ENCODE data around the gene TNNT2. TPM values are rescaled to one million over a fixed set of nuclear protein-coding genes. Genes with fewer than 3 reads are reported as not detected.

TNNT2 gene
- total and polyA plus RNA-seq, 2 of the 4 experiments (the other 2 are of a cell fraction), result 0.18 to 1.2 TPM

DNA sequence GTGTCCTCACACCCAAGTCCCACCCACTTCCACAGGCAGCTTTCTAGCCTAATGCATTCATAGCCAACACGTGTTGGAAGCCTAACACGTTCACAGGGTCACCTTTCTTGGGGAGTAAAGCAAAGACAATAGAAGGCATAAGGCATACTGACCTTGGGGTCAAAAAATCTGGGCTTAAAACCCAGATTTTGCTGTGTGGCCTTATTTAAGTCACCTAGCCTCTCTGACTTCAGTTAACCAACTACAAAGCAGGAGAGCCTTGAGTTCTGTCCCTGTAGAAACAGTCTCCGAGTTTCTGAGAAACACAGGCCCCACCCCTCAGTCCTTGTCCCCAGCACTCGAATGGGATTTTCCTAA, 1.4 kb downstream of the TNNT2 start:
- no peak overlapping the region for H3K56ac ChIP-seq (ENCODE audit: extremely low read depth, insufficient read depth, low read length)
- no peak overlapping the region for H4K8ac ChIP-seq (ENCODE audit: low read depth in 2 of 2, low read length in 2 of 2)
- H2BK20ac ChIP-seq (ENCODE audit: low read depth, low read length), result no peak overlapping the region
- H3K4me2 ChIP-seq (ENCODE audit: low read depth, low read length), result no peak overlapping the region
- no peak overlapping the region for H3K4me3 ChIP-seq (ENCODE audit: insufficient read depth, low read depth, low read length)
- H2BK5ac ChIP-seq (ENCODE audit: low read depth, low read length, poor library complexity, severe bottlenecking), result no peak overlapping the region
- CTCF ChIA-PET, result interaction anchor here (0.9 to 1.3 kb wide), 4 partner anchors 9 to 33 kb away, joined by 3 read pairs; no protein-coding TSS in a partner anchor
- H4K5ac ChIP-seq (ENCODE audit: low read depth, low read length), result no peak overlapping the region
- H4K20me1 ChIP-seq (ENCODE audit: insufficient read depth, low read length), result no peaks in the 10 kb centered on the region
- no peak overlapping the region for H3K27ac ChIP-seq (ENCODE audit: insufficient read depth, low read length)
- no peak overlapping the region for H3K14ac ChIP-seq (replicated peaks; ENCODE audit: low read depth, low read length)
- no peaks in the 10 kb centered on the region; the same call in 1 of the 2 replicates for H3K9me3 ChIP-seq (ENCODE audit: control insufficient read depth, insufficient read depth, low read length)
- H3K18ac ChIP-seq (ENCODE audit: low read depth, low read length), result no peak overlapping the region; the same call in 1 of the 2 replicates
- TF ChIP-seq, protein P1, sequence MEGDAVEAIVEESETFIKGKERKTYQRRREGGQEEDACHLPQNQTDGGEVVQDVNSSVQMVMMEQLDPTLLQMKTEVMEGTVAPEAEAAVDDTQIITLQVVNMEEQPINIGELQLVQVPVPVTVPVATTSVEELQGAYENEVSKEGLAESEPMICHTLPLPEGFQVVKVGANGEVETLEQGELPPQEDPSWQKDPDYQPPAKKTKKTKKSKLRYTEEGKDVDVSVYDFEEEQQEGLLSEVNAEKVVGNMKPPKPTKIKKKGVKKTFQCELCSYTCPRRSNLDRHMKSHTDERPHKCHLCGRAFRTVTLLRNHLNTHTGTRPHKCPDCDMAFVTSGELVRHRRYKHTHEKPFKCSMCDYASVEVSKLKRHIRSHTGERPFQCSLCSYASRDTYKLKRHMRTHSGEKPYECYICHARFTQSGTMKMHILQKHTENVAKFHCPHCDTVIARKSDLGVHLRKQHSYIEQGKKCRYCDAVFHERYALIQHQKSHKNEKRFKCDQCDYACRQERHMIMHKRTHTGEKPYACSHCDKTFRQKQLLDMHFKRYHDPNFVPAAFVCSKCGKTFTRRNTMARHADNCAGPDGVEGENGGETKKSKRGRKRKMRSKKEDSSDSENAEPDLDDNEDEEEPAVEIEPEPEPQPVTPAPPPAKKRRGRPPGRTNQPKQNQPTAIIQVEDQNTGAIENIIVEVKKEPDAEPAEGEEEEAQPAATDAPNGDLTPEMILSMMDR (conservative IDR thresholded peaks at IDR 0.05; ENCODE audit: low read depth, low read length), result no peak
- H3K4me1 ChIP-seq (ENCODE audit: control insufficient read depth, insufficient read depth, low read length), result peaks cover 11% of the 10 kb centered on the region; the same call in 1 of the 2 replicates
- H2BK120ac ChIP-seq (ENCODE audit: low read depth, low read length), result no peak overlapping the region
- in situ Hi-C loops (cut with MboI; ENCODE audit: low sequenced_read_pairs) (no loop called here), dilution Hi-C loops (cut with HindIII; ENCODE audit: low sequenced_read_pairs, unreplicated experiment) (no loop called here), intact Hi-C loops (cut with micrococcal nuclease) (no loop called here)
- POLR2A ChIA-PET (ENCODE audit: unreplicated experiment), result no interaction called here
- H2AFZ ChIP-seq (replicated peaks; ENCODE audit: low read length, poor library complexity), result no peak overlapping the region
- H3K4ac ChIP-seq (ENCODE audit: low read depth, low read length), result no peak overlapping the region
- BruUV-seq (replicated peaks), result no TSS peak
- no peak for ATAC-seq (ENCODE audit: low read depth)
- no peak for DNase-seq
- no peak overlapping the region for H4K91ac ChIP-seq (ENCODE audit: insufficient read depth, low read depth, low read length)
- H2AK5ac ChIP-seq (ENCODE audit: low read depth, low read length), result no peak overlapping the region
- no peak overlapping the region for H3K23ac ChIP-seq (ENCODE audit: low read depth, low read length)
- H2AK9ac ChIP-seq (replicated peaks; ENCODE audit: low read depth, low read length, poor library complexity), result no peak overlapping the region
- H3K9ac ChIP-seq (ENCODE audit: low read depth, low read length), result no peak overlapping the region
- no peaks in the 10 kb centered on the region for H3K79me1 ChIP-seq (ENCODE audit: low read depth in 1 of 2, low read length in 2 of 2)
- no CpG with 5 or more reads among the region's 4 CpGs for WGBS, 2 experiments (ENCODE audit: extremely low coverage in 2 of 2, insufficient read length in 1 of 2)
- H3K27me3 ChIP-seq (ENCODE audit: control insufficient read depth, insufficient read depth, low read length), result peaks cover 50% of the 10 kb centered on the region
- no peaks in the 10 kb centered on the region for H3K36me3 ChIP-seq (ENCODE audit: control insufficient read depth, insufficient read depth, low read length)
- H2BK15ac ChIP-seq (ENCODE audit: low read depth, low read length), result no peak overlapping the region
- H3K9me1 ChIP-seq (ENCODE audit: insufficient read depth, low read length), result no peaks in the 10 kb centered on the region

All from IMR-90 (cell line).